ENCODE data around the gene MAK. TPM values are rescaled to one million over a fixed set of nuclear protein-coding genes. Genes with fewer than 3 reads are reported as not detected.
A peak's percentile ranks its signal among the peaks of the same experiment; 100 is the strongest.
"Not testable (repeated sequence)": the region's sequence is repeated elsewhere in the genome, so short reads cannot be mapped to it uniquely, and the experiment has no call there.

MAK gene
- total RNA-seq, 2 donors from 2014 or later, result 0.48 to 0.90 TPM

- H3K4me3 Mint-ChIP-seq, result no peak overlapping the region
These were observed 35.0 kb upstream of the MAK start for GRCh38 chr6:10873374-10873773.

GRCh38 chr6:10867952-10868351 is 29.6 kb upstream of the MAK start:
- ATAC-seq (replicated peaks in 1 of 2), result no peak
- no peaks in the 10 kb centered on the region for H3K4me1 Mint-ChIP-seq (ENCODE audit: low read depth)
- no peaks in the 10 kb centered on the region for H3K27me3 Mint-ChIP-seq (ENCODE audit: low read depth)
- DNase-seq, result no peak
- H3K4me3 Mint-ChIP-seq, result no peak overlapping the region
- H3K27ac Mint-ChIP-seq, result no peak overlapping the region
- H3K36me3 Mint-ChIP-seq (ENCODE audit: insufficient read depth in 2 of 2), result no peaks in the 10 kb centered on the region
- H3K9me3 Mint-ChIP-seq, result peaks cover 0 to 2% of the 10 kb centered on the region in 2 donors

More at GRCh38 chr6:10873374-10873773, 35.0 kb upstream of the MAK start:
- Mint-ChIP-seq H3K27ac (no peak overlapping the region), H3K4me1 (ENCODE audit: low read depth) (no peaks in the 10 kb centered on the region), H3K9me3 (no peaks in the 10 kb centered on the region), H3K27me3 (ENCODE audit: low read depth) (no peaks in the 10 kb centered on the region), H3K36me3 (ENCODE audit: insufficient read depth in 2 of 2) (no peaks in the 10 kb centered on the region)
- ATAC-seq (replicated peaks in 1 of 2) (no peak), DNase-seq (no peak)

DNA sequence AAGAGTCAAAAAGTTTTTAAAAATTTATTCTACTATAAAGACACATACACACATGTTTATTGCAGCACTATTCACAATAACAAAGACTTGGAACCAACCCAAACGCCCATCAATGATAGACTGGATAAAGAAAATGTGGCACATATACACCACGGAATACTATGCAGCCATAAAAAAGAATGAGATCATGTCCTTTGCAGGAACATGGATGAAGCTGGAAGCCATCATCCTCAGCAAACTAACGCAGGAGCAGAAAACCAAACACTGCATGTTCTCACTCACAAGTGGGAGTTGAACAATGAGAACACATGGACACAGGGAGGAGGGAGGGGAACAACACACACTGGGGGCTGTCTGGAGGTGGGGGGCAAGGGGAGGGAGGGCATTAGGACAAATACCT is 28.4 kb upstream of the MAK start:
- not testable (repeated sequence) for H3K4me3 Mint-ChIP-seq; DNase-seq; H3K36me3 Mint-ChIP-seq (ENCODE audit: insufficient read depth in 2 of 2); H3K27me3 Mint-ChIP-seq (ENCODE audit: low read depth); H3K4me1 Mint-ChIP-seq (ENCODE audit: low read depth); H3K9me3 Mint-ChIP-seq; ATAC-seq (replicated peaks in 1 of 2)
- H3K27ac Mint-ChIP-seq, result peak overlapping the region; percentile 34

DNA sequence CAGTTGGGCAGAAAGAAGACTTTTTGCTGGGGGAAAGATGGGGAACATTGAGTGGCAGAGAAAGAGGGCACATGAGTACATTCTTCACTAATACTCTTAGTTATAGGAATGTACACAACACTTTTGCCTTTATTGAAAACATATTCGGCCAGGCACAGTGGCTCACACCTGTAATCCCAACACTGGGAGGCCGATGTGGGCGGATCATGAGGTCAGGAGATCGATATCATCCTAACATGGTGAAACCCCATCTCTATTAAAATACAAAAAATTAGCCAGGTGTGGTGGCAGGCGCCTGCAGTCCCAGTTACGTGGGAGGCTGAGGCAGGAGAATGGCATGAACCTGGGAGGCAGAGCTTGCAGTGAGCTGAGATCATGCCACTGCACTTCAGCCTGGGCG is 24.7 kb upstream of the MAK start:
- not testable (repeated sequence) for H3K27me3 Mint-ChIP-seq (ENCODE audit: low read depth); H3K36me3 Mint-ChIP-seq (ENCODE audit: insufficient read depth in 2 of 2); H3K27ac Mint-ChIP-seq; ATAC-seq (replicated peaks in 1 of 2); H3K9me3 Mint-ChIP-seq; DNase-seq; H3K4me3 Mint-ChIP-seq; H3K4me1 Mint-ChIP-seq (ENCODE audit: low read depth)

- no peaks in the 10 kb centered on the region for H3K27me3 Mint-ChIP-seq (ENCODE audit: low read depth)
- H3K4me3 Mint-ChIP-seq, result no peak overlapping the region
- ATAC-seq (replicated peaks in 1 of 2) (no peak), DNase-seq (no peak)
- no peak overlapping the region for H3K27ac Mint-ChIP-seq
- H3K4me1 Mint-ChIP-seq (ENCODE audit: low read depth), result no peaks in the 10 kb centered on the region
- H3K9me3 Mint-ChIP-seq, result peaks cover 0 to 2% of the 10 kb centered on the region in 2 donors
- no peaks in the 10 kb centered on the region for H3K36me3 Mint-ChIP-seq (ENCODE audit: insufficient read depth in 2 of 2)
These were observed 24.0 kb upstream of the MAK start for GRCh38 chr6:10862361-10862760.

DNA sequence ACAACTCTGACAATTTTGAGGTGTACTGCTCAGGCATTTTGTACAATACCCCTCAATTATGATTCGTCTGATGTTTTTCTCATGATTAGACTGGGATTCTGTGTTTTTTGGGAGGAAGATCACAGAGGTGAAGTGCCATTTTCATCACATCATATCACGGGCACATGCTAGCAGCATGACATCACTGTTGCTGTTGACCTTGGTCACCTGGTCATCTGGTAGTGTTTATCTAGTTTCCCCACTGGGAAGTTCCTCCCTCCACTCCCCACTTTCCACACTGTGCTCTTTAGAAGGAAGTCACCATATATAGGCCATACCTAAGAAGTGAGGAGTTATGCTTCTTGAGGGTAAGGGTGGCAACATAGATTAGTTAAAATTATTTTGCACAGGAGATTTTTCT is 22.7 kb upstream of the MAK start:
- DNase-seq (no peak), ATAC-seq (replicated peaks in 1 of 2) (no peak)
- no peaks in the 10 kb centered on the region for H3K9me3 Mint-ChIP-seq
- no peak overlapping the region for H3K27ac Mint-ChIP-seq
- H3K4me3 Mint-ChIP-seq, result no peak overlapping the region
- H3K4me1 Mint-ChIP-seq (ENCODE audit: low read depth), result no peaks in the 10 kb centered on the region
- H3K36me3 Mint-ChIP-seq (ENCODE audit: insufficient read depth in 2 of 2), result no peaks in the 10 kb centered on the region
- no peaks in the 10 kb centered on the region for H3K27me3 Mint-ChIP-seq (ENCODE audit: low read depth)

DNA sequence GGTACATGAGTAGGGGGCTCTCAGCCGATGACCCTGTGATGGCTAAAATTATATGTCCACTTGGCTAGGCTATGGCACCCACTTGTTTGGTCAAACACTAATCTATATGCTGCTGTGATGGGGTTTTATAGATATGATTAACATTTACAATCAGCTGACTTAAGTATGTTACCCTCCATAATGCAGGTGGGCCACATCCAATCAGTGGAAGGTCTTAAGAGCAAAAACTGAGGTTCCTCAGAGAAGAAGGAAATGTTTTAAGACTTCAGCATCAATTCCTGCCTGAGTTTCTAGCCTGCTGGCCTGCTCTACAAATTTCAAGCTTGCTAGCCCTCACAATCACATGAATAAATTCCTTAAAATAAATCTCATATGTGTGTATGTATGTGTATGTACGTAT is 18.9 kb upstream of the MAK start:
- H3K36me3 Mint-ChIP-seq (ENCODE audit: insufficient read depth in 2 of 2), result peaks cover 5 to 7% of the 10 kb centered on the region in 2 donors
- no peak overlapping the region for H3K4me3 Mint-ChIP-seq
- no peaks in the 10 kb centered on the region for H3K4me1 Mint-ChIP-seq (ENCODE audit: low read depth)
- DNase-seq (no peak), ATAC-seq (replicated peaks in 1 of 2) (no peak)
- H3K9me3 Mint-ChIP-seq, result peaks cover 4 to 7% of the 10 kb centered on the region in 2 donors
- peaks cover 2% of the 10 kb centered on the region for H3K27me3 Mint-ChIP-seq (ENCODE audit: low read depth)
- H3K27ac Mint-ChIP-seq, result no peak overlapping the region

DNA sequence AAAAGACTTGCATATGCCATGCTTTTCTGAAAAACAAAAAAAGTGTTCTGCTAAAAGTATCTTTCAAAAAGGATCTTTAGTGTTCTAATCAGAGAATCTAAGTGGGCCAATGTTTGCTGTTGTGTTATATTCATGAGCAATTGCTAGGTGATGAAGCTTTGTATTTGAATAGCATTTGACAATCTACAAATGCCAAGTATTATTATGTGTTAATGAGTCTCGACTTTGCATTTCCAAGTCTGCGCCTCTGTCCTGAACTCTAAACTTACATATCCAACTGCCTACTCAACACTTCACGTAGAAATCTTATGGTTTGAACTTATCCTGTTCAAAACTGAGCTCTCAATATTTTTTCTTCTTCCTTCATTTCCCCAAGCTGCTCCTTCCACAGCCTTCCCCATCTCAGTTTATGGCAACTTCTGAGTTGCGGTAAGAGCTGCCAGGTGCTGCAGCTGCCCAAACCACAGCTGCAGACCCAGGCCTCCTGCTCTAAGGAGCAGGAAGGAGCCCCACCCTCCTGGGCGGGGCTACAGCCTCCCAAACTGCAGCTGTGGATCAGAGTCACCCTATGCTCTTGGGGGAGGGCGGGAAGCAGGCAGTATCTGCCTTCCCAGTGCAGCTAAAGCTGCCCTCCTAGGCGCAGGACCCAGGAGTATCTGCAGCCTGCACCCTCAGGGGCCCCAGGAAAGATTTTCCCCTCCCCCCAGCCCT is 16.7 kb upstream of the MAK start:
- Mint-ChIP-seq H3K9me3 (peaks cover 4 to 7% of the 10 kb centered on the region in 2 donors), H3K27me3 (ENCODE audit: low read depth) (peaks cover 16% of the 10 kb centered on the region), H3K4me3 (no peak overlapping the region), H3K36me3 (ENCODE audit: insufficient read depth in 2 of 2) (peaks cover 5 to 7% of the 10 kb centered on the region in 2 donors), H3K27ac (no peak overlapping the region), H3K4me1 (ENCODE audit: low read depth) (no peaks in the 10 kb centered on the region)
- ATAC-seq (replicated peaks in 1 of 2), result no peak
- DNase-seq, result no peak

DNA sequence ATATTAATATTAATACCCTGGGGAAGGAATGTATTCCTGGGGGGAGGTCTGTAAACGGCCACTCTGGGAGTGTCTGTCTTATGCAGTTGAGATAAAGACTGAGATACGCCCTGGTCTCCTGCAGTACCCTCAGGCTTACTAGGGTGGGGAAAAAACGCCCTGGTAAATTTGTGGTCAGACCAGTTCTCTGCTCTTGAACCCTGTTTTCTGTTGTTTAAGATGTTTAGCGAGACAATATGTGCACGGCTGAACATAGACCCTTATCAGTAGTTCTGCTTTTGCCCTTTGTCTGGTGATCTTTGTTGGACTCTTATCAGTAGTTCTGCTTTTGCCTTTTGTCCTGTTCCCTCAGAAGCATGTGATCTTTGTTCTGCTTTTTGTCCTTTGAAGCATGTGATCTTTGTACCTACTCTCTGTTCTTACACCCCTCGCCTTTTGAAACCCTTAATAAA is 15.5 kb upstream of the MAK start:
- not testable (repeated sequence) for H3K4me1 Mint-ChIP-seq (ENCODE audit: low read depth); H3K9me3 Mint-ChIP-seq; DNase-seq; H3K27ac Mint-ChIP-seq; H3K4me3 Mint-ChIP-seq; ATAC-seq (replicated peaks in 1 of 2); H3K36me3 Mint-ChIP-seq (ENCODE audit: insufficient read depth in 2 of 2)
- peaks cover 16% of the 10 kb centered on the region for H3K27me3 Mint-ChIP-seq (ENCODE audit: low read depth)

GRCh38 chr6:10852361-10852960 is 14.1 kb upstream of the MAK start:
- Mint-ChIP-seq H3K9me3 (peaks cover 4 to 7% of the 10 kb centered on the region in 2 donors), H3K36me3 (ENCODE audit: insufficient read depth in 2 of 2) (peaks cover 5 to 7% of the 10 kb centered on the region in 2 donors), H3K27ac (no peak overlapping the region), H3K4me3 (no peak overlapping the region), H3K4me1 (ENCODE audit: low read depth) (no peaks in the 10 kb centered on the region), H3K27me3 (ENCODE audit: low read depth) (peaks cover 16% of the 10 kb centered on the region)
- no peak for DNase-seq
- ATAC-seq (replicated peaks in 1 of 2), result no peak

DNA sequence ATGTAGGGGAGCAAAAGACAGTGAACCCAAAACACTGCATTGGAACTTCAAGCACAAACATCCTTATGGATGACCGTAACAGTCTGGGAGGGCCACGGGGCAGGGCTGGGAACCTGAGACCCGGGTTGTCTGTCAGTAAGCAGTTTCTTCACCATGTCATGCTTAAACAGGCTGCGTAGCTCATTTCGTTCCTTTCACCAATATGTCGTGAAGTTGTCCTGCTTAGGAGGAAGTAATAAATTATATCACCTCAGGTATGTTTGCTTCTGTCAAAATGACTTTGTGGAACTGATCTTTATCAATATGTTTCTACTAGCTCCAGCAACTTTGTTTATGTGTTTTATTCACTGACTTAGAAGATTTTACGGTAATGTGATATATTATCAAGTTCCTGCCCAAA is 12.4 kb upstream of the MAK start:
- DNase-seq (no peak), ATAC-seq (replicated peaks in 1 of 2) (no peak)
- peaks cover 16% of the 10 kb centered on the region for H3K27me3 Mint-ChIP-seq (ENCODE audit: low read depth)
- H3K9me3 Mint-ChIP-seq, result peaks cover 4 to 7% of the 10 kb centered on the region in 2 donors
- H3K4me1 Mint-ChIP-seq (ENCODE audit: low read depth), result no peaks in the 10 kb centered on the region
- no peak overlapping the region for H3K27ac Mint-ChIP-seq
- no peak overlapping the region for H3K4me3 Mint-ChIP-seq
- H3K36me3 Mint-ChIP-seq (ENCODE audit: insufficient read depth in 2 of 2), result peaks cover 5 to 7% of the 10 kb centered on the region in 2 donors

DNA sequence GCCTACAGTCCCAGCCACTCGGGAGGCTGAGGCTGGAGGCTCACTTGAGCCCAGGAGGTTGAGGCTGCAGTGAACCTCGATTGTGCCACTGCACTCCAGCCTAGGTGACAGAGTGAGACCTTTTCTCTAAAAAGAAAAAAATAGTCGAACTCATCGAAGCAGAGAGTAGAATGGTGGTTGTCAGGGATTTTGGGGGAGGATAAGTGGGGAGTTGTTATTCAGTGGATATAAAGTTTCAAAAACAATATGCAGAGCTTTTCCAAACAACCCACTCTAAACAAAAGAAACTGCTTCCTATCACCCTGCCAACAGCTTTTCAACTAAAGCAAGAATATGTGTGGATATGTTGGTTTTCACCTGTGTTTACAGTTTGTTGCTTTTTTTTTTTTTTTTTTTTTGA is 11.6 kb upstream of the MAK start:
- peaks cover 4 to 7% of the 10 kb centered on the region in 2 donors for H3K9me3 Mint-ChIP-seq
- peaks cover 16% of the 10 kb centered on the region for H3K27me3 Mint-ChIP-seq (ENCODE audit: low read depth)
- H3K27ac Mint-ChIP-seq, result no peak overlapping the region
- ATAC-seq (replicated peaks in 1 of 2) (no peak), DNase-seq (no peak)
- no peak overlapping the region for H3K4me3 Mint-ChIP-seq
- peaks cover 5 to 7% of the 10 kb centered on the region in 2 donors for H3K36me3 Mint-ChIP-seq (ENCODE audit: insufficient read depth in 2 of 2)
- no peaks in the 10 kb centered on the region for H3K4me1 Mint-ChIP-seq (ENCODE audit: low read depth)

DNA sequence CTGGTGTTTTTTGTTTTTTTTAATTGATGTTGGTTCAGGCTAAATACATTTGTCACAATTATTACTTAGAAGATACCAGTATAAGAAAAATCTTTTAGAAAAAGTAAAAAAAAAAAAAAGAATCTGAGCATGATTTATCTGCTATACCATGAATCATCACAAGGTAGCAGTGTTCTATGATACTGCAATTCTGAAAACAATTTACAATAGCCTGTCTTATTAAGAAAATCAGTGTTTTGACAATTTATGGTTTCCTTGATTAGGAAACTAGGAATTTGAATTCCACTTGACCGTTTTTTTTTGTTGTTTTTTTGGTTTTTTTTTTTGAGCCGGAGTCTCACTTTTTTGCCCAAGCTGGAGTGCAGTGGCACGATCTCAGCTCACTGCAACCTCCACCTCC is 9.3 kb upstream of the MAK start:
- H3K9me3 Mint-ChIP-seq, result peaks cover 0 to 4% of the 10 kb centered on the region in 2 donors
- ATAC-seq (replicated peaks in 1 of 2) (no peak), DNase-seq (no peak)
- H3K4me3 Mint-ChIP-seq, result no peak overlapping the region
- H3K27me3 Mint-ChIP-seq (ENCODE audit: low read depth), result peaks cover 24% of the 10 kb centered on the region
- H3K27ac Mint-ChIP-seq, result no peak overlapping the region
- H3K4me1 Mint-ChIP-seq (ENCODE audit: low read depth), result no peaks in the 10 kb centered on the region
- peaks cover 2 to 4% of the 10 kb centered on the region in 2 donors for H3K36me3 Mint-ChIP-seq (ENCODE audit: insufficient read depth in 2 of 2)

- Mint-ChIP-seq H3K36me3 (ENCODE audit: insufficient read depth in 2 of 2) (peaks cover 4 to 7% of the 10 kb centered on the region in 2 donors), H3K9me3 (peaks cover 0 to 2% of the 10 kb centered on the region in 2 donors), H3K4me3 (no peak overlapping the region), H3K27me3 (ENCODE audit: low read depth) (peaks cover 25% of the 10 kb centered on the region), H3K4me1 (ENCODE audit: low read depth) (peaks cover 25% of the 10 kb centered on the region), H3K27ac (no peak overlapping the region)
- no peak for ATAC-seq (replicated peaks in 1 of 2)
- DNase-seq, result no peak
These were observed 5.2 kb upstream of the MAK start for GRCh38 chr6:10843554-10843953.
